H1 (cell line): Measurements from ENCODE around the gene ABCB7.

ENCODE experiments used
- CHD2 ChIP-seq: IDR thresholded peaks from 2 replicates; pipeline ENCODE4 v1.6.1; 2012; ENCODE audit warnings: low read length, improper control_type of control experiment
- CTCF ChIP-seq, 3 experiments: IDR thresholded peaks; 1 replicate in 2 of 3; 2 replicates in 1 of 3; pipeline versions ENCODE4 v1.5.1 to v1.6.1; 2011; ENCODE audit warnings: low read length in 3 of 3, mild to moderate bottlenecking in 3 of 3, inconsistent platforms in 2 of 3, low read depth in 1 of 3, moderate library complexity in 1 of 3; ENCODE audit not compliant: insufficient read depth in 1 of 3; ENCODE audit errors: control extremely low read depth in 1 of 3
- EZH2 ChIP-seq: fragments of 200-600 bp; sonication (generic); IDR thresholded peaks from 2 replicates; pipeline ENCODE4 v1.7.1; 2012; ENCODE audit warnings: low read depth, mild to moderate bottlenecking, moderate library complexity, low read length, inconsistent platforms; ENCODE audit not compliant: severe bottlenecking
- POLR2A ChIP-seq, 2 experiments: IDR thresholded peaks; 1 replicate in 1 of 2; 2 replicates in 1 of 2; pipeline ENCODE4 v1.6.1; 2011; ENCODE audit warnings: low read depth in 2 of 2, low read length in 2 of 2, mild to moderate bottlenecking in 2 of 2; ENCODE audit errors: control extremely low read depth in 1 of 2
- POLR2AphosphoS5 ChIP-seq: IDR thresholded peaks from 2 replicates; pipeline ENCODE4 v1.6.1; 2011; ENCODE audit warnings: low read depth, low read length
- SIN3A ChIP-seq, 2 experiments: IDR thresholded peaks in 1 of 2; conservative IDR thresholded peaks in 1 of 2; 2 replicates each; pipeline ENCODE4 v1.6.1; 2011 to 2012; ENCODE audit warnings: low read length in 2 of 2, improper control_type of control experiment in 1 of 2, low read depth in 1 of 2, mild to moderate bottlenecking in 1 of 2
- TAF1 ChIP-seq: IDR thresholded peaks from 2 replicates; pipeline ENCODE4 v1.6.1; 2011; ENCODE audit warnings: mild to moderate bottlenecking, low read depth, low read length
- YY1 ChIP-seq: IDR thresholded peaks from 2 replicates; pipeline ENCODE4 v1.6.1; 2011; ENCODE audit warnings: low read depth, mild to moderate bottlenecking, low read length

GRCh38 chrX:75067931-75068330, 88.2 kb downstream of the ABCB7 start:
- TF ChIP-seq CTCF (IDR thresholded peaks at IDR 0.05; ENCODE audit: control extremely low read depth in 1 of 3, insufficient read depth in 1 of 3, low read depth in 1 of 3, low read length in 3 of 3) (no peak), POLR2AphosphoS5 (no peak), TAF1 (no peak), POLR2A (IDR thresholded peaks at IDR 0.05; ENCODE audit: control extremely low read depth in 1 of 2, low read depth in 2 of 2, low read length in 2 of 2) (no peak), CHD2 (no peak), SIN3A (conservative IDR thresholded peaks at IDR 0.05 in 1 of 2, IDR thresholded peaks at IDR 0.05 in 1 of 2; ENCODE audit: low read depth in 1 of 2, low read length in 2 of 2) (no peak), YY1 (no peak), EZH2 (no peak)
